Transverse colon (tissue), 4 donors: ENCODE data around the gene FUT7. TPM values are rescaled to one million over a fixed set of nuclear protein-coding genes. Genes with fewer than 3 reads are reported as not detected.

Source experiments
- DNase-seq: peaks from one replicate; pipeline ENCODE4 v3.0.0-alpha.2; 2019
- H3K27ac ChIP-seq, 4 donors: fragments of 200-600 bp; sonication (generic); 2 replicates each; pipeline ENCODE4 v1.5.1; 2016 to 2018; ENCODE audit warnings: inconsistent platforms in 4 of 4
- H3K27me3 ChIP-seq: fragments of 200-600 bp; sonication (generic); 2 replicates; pipeline ENCODE4 v1.5.1; 2017; ENCODE audit warnings: inconsistent platforms
- H3K36me3 ChIP-seq, 4 donors: fragments of 200-600 bp; sonication (generic); 2 replicates each; pipeline ENCODE4 v1.5.1; 2017 to 2019; ENCODE audit warnings: inconsistent platforms in 4 of 4
- H3K4me1 ChIP-seq, 4 donors: fragments of 200-600 bp; sonication (generic); 2 replicates each; pipeline ENCODE4 v1.5.1; 2017 to 2020; ENCODE audit warnings: inconsistent platforms in 4 of 4
- H3K4me3 ChIP-seq, 4 donors: fragments of 200-600 bp; sonication (generic); 1 replicate in 1 of 4; 2 replicates in 3 of 4; pipeline versions ENCODE4 v1.5.1 to v1.6.1; 2017 to 2019; ENCODE audit warnings: inconsistent platforms in 4 of 4
- H3K9me3 ChIP-seq, 2 donors: fragments of 200-600 bp; sonication (generic); 2 replicates each; pipeline ENCODE4 v1.5.1; 2017 to 2019; ENCODE audit warnings: inconsistent platforms in 2 of 2
- EP300 ChIP-seq: sonication (generic); formaldehyde crosslinking; IDR thresholded peaks from one replicate; pipeline ENCODE4 v1.6.1; 2017; ENCODE audit warnings: antibody characterized with exemption, low read depth
- POLR2A ChIP-seq: fragments of 450-650 bp; IDR thresholded peaks from one replicate; pipeline ENCODE4 v1.6.1; 2016; ENCODE audit warnings: antibody characterized with exemption, mild to moderate bottlenecking, moderate library complexity
- POLR2AphosphoS5 ChIP-seq, 3 donors: sonication (generic); formaldehyde crosslinking; IDR thresholded peaks; one replicate each; pipeline ENCODE4 v1.6.1; 2016; ENCODE audit warnings: antibody characterized with exemption in 3 of 3
- WGBS, 2 donors: methylation state at CpG; one replicate each; pipeline ENCODE4 v1.1.5; 2018; ENCODE audit warnings: low coverage in 1 of 2; 5-methylcytosine and 5-hydroxymethylcytosine counted together
- in situ Hi-C, 4 donors: fragments of 200-750 bp; cut with MboI; loops; one replicate each; pipeline versions ENCODE4 v1.15.0 to v1.15.1; 2017; ENCODE audit warnings: low sequenced_read_pairs in 3 of 4, low pct_ligation_motif_present in 1 of 4, low pct_unique_long_range_greater_than_20kb in 1 of 4
- intact Hi-C: fragments of 100-400 bp; cut with DNase I; formaldehyde crosslinking; loops from one replicate; pipeline ENCODE4 v1.15.1; 2023; ENCODE audit warnings: low total_unique reads
- total RNA-seq, 4 donors: library from RNA; depleted of rRNA; stranded (reverse); fragments of >200 nt; gene quantifications; one replicate each; pipeline ENCODE4 v1.1.0, GENCODE V29; 2016
- TF ChIP-seq, protein P1 (sequence below), 5 experiments: fragments of 200-600 bp in 3 of 5; fragments of 450-650 bp in 2 of 5; sonication (generic) in 3 of 5; IDR thresholded peaks; 1 replicate in 2 of 5; 2 replicates in 3 of 5; pipeline ENCODE4 v1.5.1; 2016 to 2017; ENCODE audit warnings: antibody characterized with exemption in 5 of 5, inconsistent platforms in 3 of 5, mild to moderate bottlenecking in 2 of 5, moderate library complexity in 1 of 5

Gene FUT7
- total RNA-seq, 4 donors from 2014 or later, result not detected

DNA sequence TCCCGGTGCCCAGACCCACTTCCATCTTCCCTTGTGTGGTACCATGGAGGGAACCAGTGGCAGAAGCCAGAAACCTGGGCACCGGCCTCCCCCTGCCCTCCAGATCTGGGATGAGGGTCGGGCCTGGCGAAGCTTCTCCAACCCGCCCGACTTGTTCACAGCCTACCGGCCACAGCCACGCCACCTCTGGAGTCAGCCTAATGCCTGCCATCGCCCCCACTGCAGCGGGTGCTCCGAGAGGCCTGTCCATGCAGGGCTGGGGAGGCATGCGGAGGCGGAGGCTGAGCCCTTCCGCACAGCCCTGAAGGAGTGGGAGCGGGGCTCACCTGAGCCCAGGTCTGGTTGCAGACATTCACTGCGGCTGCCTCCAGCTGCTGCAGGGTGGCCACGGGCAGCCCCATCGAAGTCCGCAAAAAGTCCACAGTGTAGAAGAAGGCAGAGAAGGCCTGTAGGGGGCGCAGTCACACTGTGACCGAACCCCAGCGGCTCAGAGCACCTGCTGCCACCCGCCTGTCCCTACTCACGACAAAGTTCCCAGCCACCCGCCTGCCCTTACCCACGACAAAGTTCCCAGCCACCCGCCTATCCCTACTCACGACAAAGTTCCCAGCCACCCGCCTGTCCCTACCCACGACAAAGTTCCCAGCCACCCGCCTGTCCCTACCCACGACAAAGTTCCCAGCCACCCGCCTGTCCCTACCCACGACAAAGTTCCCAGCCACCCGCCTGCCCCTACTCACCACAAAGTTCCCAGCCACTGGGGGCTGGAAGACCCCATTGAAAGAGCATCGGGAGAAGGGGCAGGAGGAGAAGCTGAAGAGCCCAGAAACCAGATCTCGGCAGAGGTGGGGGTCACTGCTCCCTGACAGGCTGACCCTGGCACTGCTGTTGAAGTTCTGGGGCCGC, 17.9 kb upstream of the FUT7 start:
- whole genome bisulfite sequencing, 2 donors, result 50 to 55% methylated on average over 8 to 38 of the region's 38 CpGs
- in situ Hi-C loops, result loop anchor here in 3 of 4 donors (10.0 to 25.0 kb wide), 2 partner anchors 262 to 265 kb away; partner anchors contain the start of genes CCDC183 (in 2 of the 3) and TMEM141 (in 2 of the 3)
- H3K27me3 ChIP-seq, result peaks cover 78% of the 10 kb centered on the region
- no peak overlapping the region for H3K4me3 ChIP-seq
- DNase-seq, result peak; percentile 82
- H3K4me1 ChIP-seq, result peaks cover 21 to 46% (median 38%) of the 10 kb centered on the region in 4 donors
- no peaks in the 10 kb centered on the region for H3K9me3 ChIP-seq
- H3K36me3 ChIP-seq, result no peaks in the 10 kb centered on the region
- TF ChIP-seq POLR2AphosphoS5 (IDR thresholded peaks at IDR 0.05), result no peak
- no peak for TF ChIP-seq EP300
- TF ChIP-seq, protein P1, sequence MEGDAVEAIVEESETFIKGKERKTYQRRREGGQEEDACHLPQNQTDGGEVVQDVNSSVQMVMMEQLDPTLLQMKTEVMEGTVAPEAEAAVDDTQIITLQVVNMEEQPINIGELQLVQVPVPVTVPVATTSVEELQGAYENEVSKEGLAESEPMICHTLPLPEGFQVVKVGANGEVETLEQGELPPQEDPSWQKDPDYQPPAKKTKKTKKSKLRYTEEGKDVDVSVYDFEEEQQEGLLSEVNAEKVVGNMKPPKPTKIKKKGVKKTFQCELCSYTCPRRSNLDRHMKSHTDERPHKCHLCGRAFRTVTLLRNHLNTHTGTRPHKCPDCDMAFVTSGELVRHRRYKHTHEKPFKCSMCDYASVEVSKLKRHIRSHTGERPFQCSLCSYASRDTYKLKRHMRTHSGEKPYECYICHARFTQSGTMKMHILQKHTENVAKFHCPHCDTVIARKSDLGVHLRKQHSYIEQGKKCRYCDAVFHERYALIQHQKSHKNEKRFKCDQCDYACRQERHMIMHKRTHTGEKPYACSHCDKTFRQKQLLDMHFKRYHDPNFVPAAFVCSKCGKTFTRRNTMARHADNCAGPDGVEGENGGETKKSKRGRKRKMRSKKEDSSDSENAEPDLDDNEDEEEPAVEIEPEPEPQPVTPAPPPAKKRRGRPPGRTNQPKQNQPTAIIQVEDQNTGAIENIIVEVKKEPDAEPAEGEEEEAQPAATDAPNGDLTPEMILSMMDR (IDR thresholded peaks at IDR 0.05), result peak; percentile 44 to 66 (median 55)
- no peak for TF ChIP-seq POLR2A
- no peak overlapping the region for H3K27ac ChIP-seq
- intact Hi-C loops, result no loop called here

DNA sequence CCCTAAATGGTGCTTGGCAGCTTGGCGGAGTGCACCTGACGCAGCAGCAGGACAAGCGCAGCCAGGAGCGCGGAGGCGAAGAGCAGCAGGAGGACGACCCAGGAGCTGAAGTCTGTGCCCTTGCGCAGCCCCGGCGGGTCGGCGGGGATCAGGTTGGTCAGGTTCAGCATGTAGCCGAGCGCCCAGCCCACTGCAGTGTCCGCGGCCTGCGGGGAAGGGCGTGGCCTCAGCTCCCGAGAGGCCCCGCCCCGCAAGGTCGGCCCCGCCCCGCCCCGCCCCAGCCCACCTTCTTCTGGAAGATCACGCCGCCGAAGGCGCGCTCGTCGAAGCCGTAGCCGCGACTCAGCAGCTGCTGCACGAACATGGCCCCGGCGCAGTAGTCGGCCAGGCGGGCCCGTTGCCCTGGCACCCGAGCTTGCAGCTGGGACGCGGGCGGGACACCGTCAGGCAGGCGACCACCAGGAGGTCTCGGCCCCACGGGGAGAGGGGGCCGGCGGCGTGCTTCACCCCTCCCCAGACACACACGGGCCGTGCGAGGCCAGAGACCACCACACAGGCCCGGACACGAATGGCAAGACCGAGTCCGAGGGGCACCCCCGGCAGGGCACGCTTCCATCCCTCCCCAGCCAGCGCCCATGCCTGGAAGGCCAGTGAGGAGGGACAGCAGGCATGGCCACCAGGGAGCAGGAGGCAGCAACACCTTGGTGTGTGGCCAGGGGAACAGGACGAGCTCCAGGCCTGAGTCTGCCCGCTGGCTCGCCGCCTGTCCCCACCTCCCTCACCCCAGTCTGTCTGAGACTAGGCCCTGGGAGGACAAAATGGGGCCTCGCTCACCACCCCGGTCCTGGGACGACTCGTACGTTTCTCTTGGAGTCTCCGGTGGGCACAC, 17.0 kb upstream of the FUT7 start:
- intact Hi-C loops, result no loop called here
- Histone ChIP-seq H3K4me1 (peaks cover 24 to 46% (median 39%) of the 10 kb centered on the region in 4 donors), H3K27ac (no peak overlapping the region), H3K4me3 (no peak overlapping the region), H3K9me3 (no peaks in the 10 kb centered on the region), H3K27me3 (peaks cover 82% of the 10 kb centered on the region), H3K36me3 (no peaks in the 10 kb centered on the region)
- DNase-seq, result no peak
- WGBS, 2 donors, result 53% methylated on average over 69 of the region's 72 CpGs; no CpG with 5 or more reads in 1 of the 2 donors
- TF ChIP-seq, protein P1 (IDR thresholded peaks at IDR 0.05), result no peak
- TF ChIP-seq EP300 (no peak), POLR2AphosphoS5 (IDR thresholded peaks at IDR 0.05) (no peak), POLR2A (no peak)
- in situ Hi-C loops, result loop anchor here in 3 of 4 donors (10.0 to 25.0 kb wide), 2 partner anchors 262 to 264 kb away; partner anchors contain the start of genes CCDC183 (in 2 of the 3) and TMEM141 (in 2 of the 3)

DNA sequence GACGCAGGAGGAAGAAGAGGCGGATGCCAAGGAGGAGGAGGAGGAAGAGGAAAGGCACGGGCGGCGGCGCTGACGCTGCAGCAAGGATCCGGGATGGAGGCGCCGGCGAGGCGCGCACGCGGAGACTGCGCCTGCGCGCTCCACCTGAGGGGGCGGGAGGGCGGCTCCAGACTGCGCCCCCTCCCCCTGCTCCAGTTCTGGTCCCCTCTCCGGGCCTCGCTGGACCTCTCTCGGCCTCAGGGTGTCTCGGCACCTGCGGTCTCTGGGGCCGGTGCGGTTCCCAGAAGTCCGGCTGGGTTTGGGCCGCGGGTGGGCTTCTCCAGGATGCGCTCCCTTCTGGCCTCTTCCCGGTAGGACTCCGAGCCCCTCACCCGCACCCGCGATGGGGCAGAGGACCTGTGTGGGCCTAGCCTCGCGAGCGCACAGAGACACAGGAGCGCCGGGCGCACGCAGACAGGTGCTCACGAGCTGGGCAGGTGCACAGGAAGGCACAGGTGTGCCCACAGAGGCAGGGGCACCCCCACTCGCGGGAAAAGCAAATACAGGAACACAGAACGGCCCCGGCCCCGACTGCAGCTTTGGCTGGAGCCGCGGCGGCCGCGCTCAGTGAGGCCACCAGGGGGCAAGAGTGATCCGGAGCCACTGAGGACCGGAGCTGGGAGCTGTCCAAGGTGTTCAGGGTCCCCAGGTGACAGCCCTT, 14.3 kb upstream of the FUT7 start, which contains the start of gene NPDC1:
Gene NPDC1 (minus strand): TSS at position 90 of the 700 bp plus-strand sequence. CDS start 188 bp downstream, outside the sequence.
- intact Hi-C loops (loop anchor here (2.0 kb wide), 1 partner anchor 23 kb away; no protein-coding TSS in a partner anchor), in situ Hi-C loops (loop anchor here in 3 of 4 donors (10.0 to 25.0 kb wide), 2 partner anchors 259 to 261 kb away; partner anchors contain the start of genes CCDC183 (in 2 of the 3) and TMEM141 (in 2 of the 3))
- peak within 1 kb of the TSS; percentile 16 to 60 (median 50) for H3K4me3 ChIP-seq
- peaks cover 22 to 38% (median 33%) of the 10 kb centered on the region in 4 donors for H3K4me1 ChIP-seq
- peak within 1 kb of the TSS; percentile 56 to 75 (median 64) for H3K27ac ChIP-seq
- DNase-seq, result peak; percentile 86
- 3% methylated on average over 42 of the region's 57 CpGs; no CpG with 5 or more reads in 1 of the 2 donors for WGBS, 2 donors
- peaks cover 64% of the 10 kb centered on the region for H3K27me3 ChIP-seq
- TF ChIP-seq, protein P1 (IDR thresholded peaks at IDR 0.05), result peak; percentile 85 to 94 (median 92)
- no peak for TF ChIP-seq POLR2A
- TF ChIP-seq POLR2AphosphoS5 (IDR thresholded peaks at IDR 0.05), result peak in 1 of 3 donors; percentile 25
- no peak for TF ChIP-seq EP300
- no peaks in the 10 kb centered on the region for H3K9me3 ChIP-seq
- no peaks in the 10 kb centered on the region for H3K36me3 ChIP-seq
